ENCODE measurements around the gene TMEM38A. TPM values are rescaled to one million over a fixed set of nuclear protein-coding genes. Genes with fewer than 3 reads are reported as not detected.

The TMEM38A gene
- total and polyA plus RNA-seq, 9 of the 15 experiments (the other 6 are each of a cell fraction or from before 2014, with no cell fraction given), result 0.35 to 2.1 (median 1.2) TPM

DNA sequence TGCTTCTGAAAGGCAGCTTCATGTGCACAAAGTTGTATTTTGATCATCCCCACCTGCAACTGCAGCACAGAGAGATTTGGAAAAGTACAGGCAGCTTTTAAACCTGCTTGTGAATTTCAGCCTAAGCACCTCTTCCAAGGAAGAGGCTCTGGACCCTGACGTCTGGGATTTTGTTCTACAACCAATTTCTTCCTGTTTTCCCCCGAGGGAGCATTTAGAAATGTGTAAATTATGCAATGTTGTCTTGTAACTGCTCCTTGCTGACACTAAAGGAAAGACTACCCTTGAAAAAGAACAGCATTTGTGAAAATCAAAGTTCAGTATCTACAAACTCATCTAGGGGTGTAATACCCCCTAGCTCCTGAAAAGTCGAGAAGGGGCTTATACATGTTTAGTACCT, 48.3 kb upstream of the TMEM38A start:
- peaks cover 11% of the 10 kb centered on the region for H3K9me1 ChIP-seq (ENCODE audit: control insufficient read depth, insufficient read depth, low read length)
- no peak for TF ChIP-seq MAFF (IDR thresholded peaks at IDR 0.05; ENCODE audit: low read length)
- TF ChIP-seq ZNF24 (IDR thresholded peaks at IDR 0.05), result no peak
- TF ChIP-seq MYBL2 (IDR thresholded peaks at IDR 0.05; ENCODE audit: low read depth), result no peak
- no peak for TF ChIP-seq MYBL2 (CRISPR knock-in tag; IDR thresholded peaks at IDR 0.05; ENCODE audit: borderline replicate concordance)
- no peak for TF ChIP-seq HNRNPUL1 (IDR thresholded peaks at IDR 0.05; ENCODE audit: low read length)
- TF ChIP-seq ZNF232 (CRISPR knock-in tag; IDR thresholded peaks at IDR 0.05), result no peak
- TF ChIP-seq, protein P1, sequence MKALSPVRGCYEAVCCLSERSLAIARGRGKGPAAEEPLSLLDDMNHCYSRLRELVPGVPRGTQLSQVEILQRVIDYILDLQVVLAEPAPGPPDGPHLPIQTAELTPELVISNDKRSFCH (CRISPR knock-in tag; IDR thresholded peaks at IDR 0.05), result no peak
- TF ChIP-seq, protein P1 (tag; IDR thresholded peaks at IDR 0.05), result no peak
- TF ChIP-seq, protein P2, sequence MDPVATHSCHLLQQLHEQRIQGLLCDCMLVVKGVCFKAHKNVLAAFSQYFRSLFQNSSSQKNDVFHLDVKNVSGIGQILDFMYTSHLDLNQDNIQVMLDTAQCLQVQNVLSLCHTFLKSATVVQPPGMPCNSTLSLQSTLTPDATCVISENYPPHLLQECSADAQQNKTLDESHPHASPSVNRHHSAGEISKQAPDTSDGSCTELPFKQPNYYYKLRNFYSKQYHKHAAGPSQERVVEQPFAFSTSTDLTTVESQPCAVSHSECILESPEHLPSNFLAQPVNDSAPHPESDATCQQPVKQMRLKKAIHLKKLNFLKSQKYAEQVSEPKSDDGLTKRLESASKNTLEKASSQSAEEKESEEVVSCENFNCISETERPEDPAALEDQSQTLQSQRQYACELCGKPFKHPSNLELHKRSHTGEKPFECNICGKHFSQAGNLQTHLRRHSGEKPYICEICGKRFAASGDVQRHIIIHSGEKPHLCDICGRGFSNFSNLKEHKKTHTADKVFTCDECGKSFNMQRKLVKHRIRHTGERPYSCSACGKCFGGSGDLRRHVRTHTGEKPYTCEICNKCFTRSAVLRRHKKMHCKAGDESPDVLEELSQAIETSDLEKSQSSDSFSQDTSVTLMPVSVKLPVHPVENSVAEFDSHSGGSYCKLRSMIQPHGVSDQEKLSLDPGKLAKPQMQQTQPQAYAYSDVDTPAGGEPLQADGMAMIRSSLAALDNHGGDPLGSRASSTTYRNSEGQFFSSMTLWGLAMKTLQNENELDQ (CRISPR knock-in tag; IDR thresholded peaks at IDR 0.05; ENCODE audit: borderline replicate concordance), result no peak
- no peak for TF ChIP-seq ZNF696 (CRISPR knock-in tag; conservative IDR thresholded peaks at IDR 0.05)
- no peak for TF ChIP-seq GATAD2B (IDR thresholded peaks at IDR 0.05; ENCODE audit: borderline replicate concordance)
- TF ChIP-seq, protein P3, sequence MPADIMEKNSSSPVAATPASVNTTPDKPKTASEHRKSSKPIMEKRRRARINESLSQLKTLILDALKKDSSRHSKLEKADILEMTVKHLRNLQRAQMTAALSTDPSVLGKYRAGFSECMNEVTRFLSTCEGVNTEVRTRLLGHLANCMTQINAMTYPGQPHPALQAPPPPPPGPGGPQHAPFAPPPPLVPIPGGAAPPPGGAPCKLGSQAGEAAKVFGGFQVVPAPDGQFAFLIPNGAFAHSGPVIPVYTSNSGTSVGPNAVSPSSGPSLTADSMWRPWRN (IDR thresholded peaks at IDR 0.05; ENCODE audit: low read depth), result no peak
- no peak for TF ChIP-seq NFE2L1 (tag; IDR thresholded peaks at IDR 0.05; ENCODE audit: borderline replicate concordance, low read depth)
- no peak for TF ChIP-seq MAFG (tag; conservative IDR thresholded peaks at IDR 0.05)
- TF ChIP-seq ZNF121 (CRISPR knock-in tag; conservative IDR thresholded peaks at IDR 0.05), result no peak
- no peak for TF ChIP-seq PRPF4 (IDR thresholded peaks at IDR 0.05; ENCODE audit: insufficient read depth, low read depth, low read length, poor library complexity, severe bottlenecking)
- no peak for TF ChIP-seq ZNF785 (CRISPR knock-in tag; IDR thresholded peaks at IDR 0.05)
- no peak for TF ChIP-seq ZFP30 (CRISPR knock-in tag; IDR thresholded peaks at IDR 0.05; ENCODE audit: borderline replicate concordance)
- TF ChIP-seq HLTF (IDR thresholded peaks at IDR 0.05), result no peak
- ATAC-seq (no peak), DNase-seq (ENCODE audit: extremely low read depth in 1 of 4, low spot score in 3 of 4) (no peak), FAIRE-seq (no peak)
- WGBS (ENCODE audit: insufficient coverage, low coverage, missing lambda C conversion rate), result 46% methylated on average over 3 of the region's 3 CpGs
- H3K27ac ChIP-seq (ENCODE audit: extremely low read depth, low read depth, low read length), result no peak overlapping the region
- intact Hi-C loops (cut with micrococcal nuclease) (no loop called here), in situ Hi-C loops (cut with MboI) (no loop called here)
- H3K9me3 ChIP-seq (replicated peaks; ENCODE audit: control insufficient read depth, insufficient read depth, low read depth, low read length), result no peaks in the 10 kb centered on the region
- H3K36me3 ChIP-seq (ENCODE audit: control insufficient read depth, insufficient read depth, low read length), result peaks cover 18% of the 10 kb centered on the region; the same call in 2 of the 3 replicates
- no peaks in the 10 kb centered on the region for H3K27me3 ChIP-seq (ENCODE audit: control insufficient read depth in 2 of 2, insufficient read depth in 2 of 2, low read length in 2 of 2)
- peaks cover 12 to 14% of the 10 kb centered on the region in 2 experiments; a peak in 4 of 5 replicates for H3K4me1 ChIP-seq (replicated peaks in 1 of 2; ENCODE audit: control insufficient read depth in 2 of 2, insufficient read depth in 2 of 2, low read length in 2 of 2)
- H4K20me1 ChIP-seq (replicated peaks; ENCODE audit: control insufficient read depth, insufficient read depth, low read length), result peaks cover 78% of the 10 kb centered on the region
- BruUV-seq (replicated peaks), result no TSS peak
- ChIA-PET CTCF (ENCODE audit: low intra/inter-chr PET ratio) (interaction anchor here (0.6 kb wide), 1 partner anchor 168 kb away, joined by 5 read pairs; no protein-coding TSS in a partner anchor), POLR2A (interaction anchor here (1.0 to 5.6 kb wide), 4 partner anchors 10 to 176 kb away, joined by 3 to 52 read pairs (median 6); partner anchors contain the start of gene MED26)
- no peak overlapping the region for H2AFZ ChIP-seq (ENCODE audit: low read depth, low read length)
- peaks cover 98% of the 10 kb centered on the region for H3K79me2 ChIP-seq (ENCODE audit: control insufficient read depth, insufficient read depth, low read length)
- H3K4me3 ChIP-seq, result no peak overlapping the region
- H3K9ac ChIP-seq (ENCODE audit: insufficient read depth in 1 of 2, low read depth in 2 of 2, low read length in 2 of 2), result no peak overlapping the region; a peak in 1 of 4 replicates
- H3K4me2 ChIP-seq (ENCODE audit: insufficient read depth, low read length), result peak overlapping the region; percentile 3; the same call in 1 of the 2 replicates
